K562 (cell line): ENCODE data around the gene CLEC2D. TPM values are rescaled to one million over a fixed set of nuclear protein-coding genes. Genes with fewer than 3 reads are reported as not detected.

Experiments used
- CBFA2T2 ChIP-seq: fragments of 450-650 bp; conservative IDR thresholded peaks from 2 replicates; pipeline ENCODE4 v1.6.1; 2017; ENCODE audit warnings: mild to moderate bottlenecking
- CEBPG ChIP-seq, 3 experiments: fragments of 200-800 bp in 1 of 3; sonication (Bioruptor generic) in 1 of 3; sonication (generic) in 1 of 3; formaldehyde crosslinking in 1 of 3; IDR thresholded peaks in 2 of 3; conservative IDR thresholded peaks in 1 of 3; 2 replicates each; pipeline versions ENCODE4 v1.6.1 to v1.8.0; 2016 to 2022; ENCODE audit warnings: missing compliant biosample characterization in 2 of 3, missing genetic modification characterization in 2 of 3, mild to moderate bottlenecking in 1 of 3, missing genetic modification reagents in 1 of 3
- DIDO1 ChIP-seq: fragments of 450-650 bp; IDR thresholded peaks from 2 replicates; pipeline ENCODE4 v1.6.1; 2016; ENCODE audit warnings: low read depth, missing biosample characterization, missing genetic modification characterization
- FOXA3 ChIP-seq, 2 experiments: fragments of 450-650 bp in 1 of 2; sonication (generic) in 1 of 2; formaldehyde crosslinking; IDR thresholded peaks in 1 of 2; conservative IDR thresholded peaks in 1 of 2; 2 replicates each; pipeline versions ENCODE4 v1.4.0 to v1.8.0; 2020 to 2022; ENCODE audit warnings: mild to moderate bottlenecking in 2 of 2, missing genetic modification reagents in 1 of 2
- GTF2A2 ChIP-seq: IDR thresholded peaks from 2 replicates; pipeline ENCODE4 v1.6.1; 2016; ENCODE audit warnings: mild to moderate bottlenecking, missing genetic modification characterization, missing compliant biosample characterization
- HES1 ChIP-seq: fragments of 450-650 bp; IDR thresholded peaks from 2 replicates; pipeline ENCODE4 v1.6.1; 2016; ENCODE audit warnings: low read depth, mild to moderate bottlenecking, moderate library complexity
- HMBOX1 ChIP-seq: sonication (generic); IDR thresholded peaks from 2 replicates; pipeline ENCODE4 v1.6.1; 2016
- ID3 ChIP-seq, 2 experiments: fragments of 250-450 bp in 1 of 2; fragments of 450-650 bp in 1 of 2; sonication (Bioruptor Pico) in 1 of 2; IDR thresholded peaks; 2 replicates each; pipeline versions ENCODE4 v1.6.1 to v1.8.0; 2016 to 2021; ENCODE audit warnings: mild to moderate bottlenecking in 2 of 2, moderate library complexity in 2 of 2, missing compliant biosample characterization in 1 of 2, missing genetic modification characterization in 1 of 2
- KDM5B ChIP-seq: fragments of 200-600 bp; sonication (generic); IDR thresholded peaks from 2 replicates; pipeline ENCODE4 v1.6.1; 2012; ENCODE audit warnings: low read depth, mild to moderate bottlenecking, moderate library complexity, low read length, control low read depth, inconsistent platforms; ENCODE audit not compliant: insufficient replicate concordance
- MLLT1 ChIP-seq, 2 experiments: fragments of 450-650 bp; IDR thresholded peaks; 2 replicates each; pipeline ENCODE4 v1.6.1; 2016
- MTA1 ChIP-seq: fragments of 450-650 bp; IDR thresholded peaks from 2 replicates; pipeline ENCODE4 v1.6.1; 2017; ENCODE audit warnings: borderline replicate concordance
- NCOA4 ChIP-seq: fragments of 450-650 bp; IDR thresholded peaks from 2 replicates; pipeline ENCODE4 v1.6.1; 2018; ENCODE audit warnings: mild to moderate bottlenecking; ENCODE audit not compliant: partially characterized antibody
- NFXL1 ChIP-seq: fragments of 450-650 bp; formaldehyde crosslinking; IDR thresholded peaks from 2 replicates; pipeline ENCODE4 v1.4.0; 2021; ENCODE audit warnings: mild to moderate bottlenecking
- RBFOX2 ChIP-seq: fragments of 200-400 bp; formaldehyde crosslinking; IDR thresholded peaks from 2 replicates; pipeline ENCODE4 v1.6.1; 2017; ENCODE audit warnings: low read depth, mild to moderate bottlenecking, low read length, moderate library complexity
- SAFB ChIP-seq: fragments of 200-400 bp; formaldehyde crosslinking; IDR thresholded peaks from 2 replicates; pipeline ENCODE4 v1.6.1; 2017; ENCODE audit warnings: low read depth, low read length, borderline replicate concordance
- ZBTB12 ChIP-seq: fragments of 250-450 bp; sonication (Bioruptor Pico); IDR thresholded peaks from 2 replicates; pipeline ENCODE4 v1.4.0; 2020
- ZBTB9 ChIP-seq: fragments of 450-650 bp; formaldehyde crosslinking; IDR thresholded peaks from 2 replicates; pipeline ENCODE4 v1.4.0; 2020; ENCODE audit warnings: mild to moderate bottlenecking, moderate library complexity
- ZFP36 ChIP-seq: fragments of 150-350 bp; IDR thresholded peaks from 2 replicates; pipeline ENCODE4 v1.6.1; 2018; ENCODE audit warnings: low read length, low read depth; ENCODE audit not compliant: partially characterized antibody
- ZNF175 ChIP-seq: fragments of 200-800 bp; sonication (Bioruptor generic); IDR thresholded peaks from 2 replicates; pipeline ENCODE4 v1.6.1; 2016; ENCODE audit warnings: low read depth, mild to moderate bottlenecking, missing genetic modification characterization, missing compliant biosample characterization
- polyA plus RNA-seq, 8 experiments: library from polyadenylated mRNA; depleted of rRNA in 4 of 8; stranded (reverse) in 5 of 8; unstranded in 3 of 8; fragments of >200 nt; fragmentation: Nextera tagmentation in 2 of 8; fragmentation: Illumina TruSeq in 1 of 8; extraction: Ambion mirVana in 2 of 8; extraction: Trizol in 1 of 8; gene quantifications; 2 replicates each; pipeline versions ENCODE4 v1.2.1 to v1.2.3, GENCODE V29; 2011 to 2014; ENCODE audit warnings: inconsistent platforms in 1 of 8, missing spikeins in 1 of 8
- total RNA-seq, 7 experiments: library from RNA; depleted of rRNA in 6 of 7; stranded (reverse); fragments of >200 nt in 6 of 7; fragmentation: Illumina TruSeq in 2 of 7; extraction: Trizol in 2 of 7; gene quantifications; 2 replicates each; pipeline versions ENCODE4 v1.2.1 to v1.2.3, GENCODE V29; 2011 to 2021; ENCODE audit warnings: low replicate concordance in 1 of 7

Gene CLEC2D
- total and polyA plus RNA-seq, 9 of the 15 experiments (the other 6 are each of a cell fraction or from before 2014, with no cell fraction given): 1.4 to 5.0 (median 2.2) TPM

- TF ChIP-seq ZBTB9 (CRISPR knock-in tag): 0 out of 2 replicates have a peak, but pooled peaks have one; percentile 10
- TF ChIP-seq CBFA2T2: no peak
- TF ChIP-seq SAFB: peak; percentile 54; the same call in 1 of the 2 replicates
- TF ChIP-seq RBFOX2: peak; percentile 86
- TF ChIP-seq HES1: no peak
- TF ChIP-seq ID3 (CRISPR knock-in tag; IDR thresholded peaks at IDR 0.05): no peak
- TF ChIP-seq ID3 (tag; IDR thresholded peaks at IDR 0.05): no peak
- no peak for TF ChIP-seq DIDO1 (tag)
- TF ChIP-seq FOXA3 (CRISPR knock-in tag; conservative IDR thresholded peaks at IDR 0.05 in 1 of 2, IDR thresholded peaks at IDR 0.05 in 1 of 2): no peak
- no peak for TF ChIP-seq NCOA4
- TF ChIP-seq HMBOX1: no peak
- no peak for TF ChIP-seq GTF2A2 (tag)
- TF ChIP-seq ZFP36: no peak
- TF ChIP-seq NFXL1 (CRISPR knock-in tag): no peak
- TF ChIP-seq KDM5B: peak; percentile 68
- no peak for TF ChIP-seq MTA1
- TF ChIP-seq ZNF175 (CRISPR knock-in tag): no peak
- TF ChIP-seq MLLT1 (IDR thresholded peaks at IDR 0.05): no peak
- TF ChIP-seq CEBPG (CRISPR knock-in tag; IDR thresholded peaks at IDR 0.05): no peak
- no peak for TF ChIP-seq CEBPG (tag; conservative IDR thresholded peaks at IDR 0.05 in 1 of 2, IDR thresholded peaks at IDR 0.05 in 1 of 2)
- no peak for TF ChIP-seq ZBTB12 (CRISPR knock-in tag)
These were observed 21.4 kb upstream of the CLEC2D start (continued) for GRCh38 chr12:9647825-9648700.
